IPS-20b (cell line): ENCODE results near the gene ITGB8.

ENCODE experiments used
- H3K27ac ChIP-seq: one replicate; pipeline ENCODE4 v1.5.1; 2013; ENCODE audit warnings: low read length
- H3K27me3 ChIP-seq: 2 replicates; pipeline ENCODE4 v1.6.1; 2013; ENCODE audit warnings: mild to moderate bottlenecking, low read length, inconsistent platforms; ENCODE audit not compliant: insufficient read depth
- H3K36me3 ChIP-seq: 2 replicates; pipeline ENCODE4 v1.6.1; 2013; ENCODE audit warnings: low read depth, mild to moderate bottlenecking, inconsistent platforms, low read length, moderate library complexity; ENCODE audit not compliant: insufficient read depth
- H3K4me1 ChIP-seq: 2 replicates; pipeline ENCODE4 v1.6.1; 2013; ENCODE audit warnings: mild to moderate bottlenecking, control low read depth, inconsistent platforms, low read length, moderate library complexity; ENCODE audit not compliant: insufficient read depth
- H3K4me3 ChIP-seq: 2 replicates; pipeline ENCODE4 v1.5.1; 2013; ENCODE audit warnings: mild to moderate bottlenecking, low read length, inconsistent platforms
- H3K9ac ChIP-seq: 2 replicates; pipeline ENCODE4 v1.6.1; 2013; ENCODE audit warnings: low read depth, mild to moderate bottlenecking, inconsistent platforms, low read length, moderate library complexity
- H3K9me3 ChIP-seq: 2 replicates; pipeline ENCODE4 v1.6.1; 2013; ENCODE audit warnings: mild to moderate bottlenecking, low read depth, low read length, inconsistent platforms; ENCODE audit not compliant: insufficient read depth

The ITGB8 gene

GRCh38 chr7:20310301-20310700, 20.4 kb upstream of the ITGB8 start:
- Histone ChIP-seq H3K4me1 (peaks cover 14% of the 10 kb centered on the region; the same call in 1 of the 2 replicates), H3K27ac (no peak overlapping the region), H3K27me3 (no peaks in the 10 kb centered on the region), H3K9ac (no peak overlapping the region), H3K9me3 (no peaks in the 10 kb centered on the region), H3K4me3 (no peak overlapping the region), H3K36me3 (no peaks in the 10 kb centered on the region)

- Histone ChIP-seq H3K9me3 (no peaks in the 10 kb centered on the region), H3K4me3 (no peak overlapping the region), H3K27ac (no peak overlapping the region), H3K36me3 (no peaks in the 10 kb centered on the region), H3K4me1 (peaks cover 14% of the 10 kb centered on the region; the same call in 1 of the 2 replicates), H3K9ac (no peak overlapping the region), H3K27me3 (no peaks in the 10 kb centered on the region)
These were observed 19.5 kb upstream of the ITGB8 start for GRCh38 chr7:20310963-20311742.

- no peaks in the 10 kb centered on the region for H3K27me3 ChIP-seq
- H3K27ac ChIP-seq: no peak overlapping the region
- H3K4me1 ChIP-seq: peaks cover 10% of the 10 kb centered on the region; the same call in 1 of the 2 replicates
- H3K36me3 ChIP-seq: no peaks in the 10 kb centered on the region
- H3K4me3 ChIP-seq: no peak overlapping the region
- H3K9ac ChIP-seq: no peak overlapping the region
- H3K9me3 ChIP-seq: no peaks in the 10 kb centered on the region
These were observed 19.0 kb upstream of the ITGB8 start for GRCh38 chr7:20311743-20312042.

DNA sequence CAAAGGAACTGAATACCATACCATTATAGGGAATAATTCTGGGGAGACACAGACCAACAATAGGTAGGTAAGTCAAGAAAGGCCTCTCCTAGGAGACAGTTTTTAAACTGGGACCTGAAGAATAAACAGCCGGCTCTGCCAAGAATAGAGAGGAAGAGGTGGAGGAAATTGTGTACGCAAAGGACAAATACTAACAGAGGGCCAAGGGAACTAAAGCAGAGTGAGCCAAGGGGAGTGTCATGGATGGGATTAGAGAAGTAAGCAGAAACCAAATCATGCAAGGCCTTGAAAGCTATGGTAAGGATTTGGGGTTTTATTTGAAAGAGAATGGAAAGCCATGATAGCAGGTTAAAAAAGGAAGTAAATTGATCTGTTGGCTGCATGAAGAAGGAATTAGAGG, 18.1 kb upstream of the ITGB8 start:
- Histone ChIP-seq H3K27me3 (no peaks in the 10 kb centered on the region), H3K9ac (no peak overlapping the region), H3K27ac (no peak overlapping the region), H3K36me3 (no peaks in the 10 kb centered on the region), H3K4me1 (peaks cover 6% of the 10 kb centered on the region; the same call in 1 of the 2 replicates), H3K4me3 (no peak overlapping the region), H3K9me3 (no peaks in the 10 kb centered on the region)

DNA sequence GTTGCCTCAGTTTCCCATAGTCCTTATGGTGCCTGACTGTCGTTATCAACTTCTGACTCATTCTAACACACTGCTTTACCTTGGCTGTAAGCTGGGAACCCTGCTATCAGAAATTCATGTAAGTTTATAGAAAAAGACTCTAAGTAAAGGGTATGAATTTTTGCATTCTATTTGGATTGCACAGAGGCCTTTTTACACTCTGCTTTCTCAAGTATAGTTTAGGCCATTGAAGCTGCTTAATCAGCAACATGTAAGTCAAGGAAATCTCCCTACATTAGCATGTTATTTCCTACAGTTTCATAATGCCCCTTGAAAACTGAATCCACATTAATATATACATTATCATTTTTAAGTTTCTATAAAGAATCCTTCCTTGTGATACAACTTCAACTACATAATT, 17.1 kb upstream of the ITGB8 start:
- Histone ChIP-seq H3K9me3 (no peaks in the 10 kb centered on the region), H3K4me3 (no peak overlapping the region), H3K4me1 (no peaks in the 10 kb centered on the region), H3K27ac (no peak overlapping the region), H3K9ac (no peak overlapping the region), H3K36me3 (no peaks in the 10 kb centered on the region), H3K27me3 (no peaks in the 10 kb centered on the region)

DNA sequence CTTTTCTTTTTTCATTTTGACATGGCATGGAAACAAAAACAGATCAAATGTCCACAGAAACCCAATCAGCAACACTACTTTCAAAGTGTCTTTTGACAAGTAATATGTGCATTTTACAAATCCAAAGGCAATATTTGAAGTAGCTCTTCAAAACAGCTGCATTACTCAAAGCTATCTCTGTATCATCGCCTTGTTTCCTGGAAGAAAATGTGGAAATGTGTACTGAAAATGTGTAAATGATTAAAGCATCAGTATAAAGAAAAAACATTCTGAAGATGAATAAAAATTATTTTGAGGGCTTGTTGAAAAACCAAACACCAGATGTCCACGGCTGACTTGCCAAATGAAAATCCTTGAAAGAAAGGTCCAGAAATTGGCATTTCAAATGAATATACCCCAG, 16.5 kb upstream of the ITGB8 start:
- no peaks in the 10 kb centered on the region for H3K4me1 ChIP-seq
- H3K4me3 ChIP-seq: no peak overlapping the region
- no peaks in the 10 kb centered on the region for H3K9me3 ChIP-seq
- H3K27me3 ChIP-seq: no peaks in the 10 kb centered on the region
- H3K27ac ChIP-seq: no peak overlapping the region
- H3K36me3 ChIP-seq: no peaks in the 10 kb centered on the region
- H3K9ac ChIP-seq: no peak overlapping the region

GRCh38 chr7:20316706-20317105, 14.0 kb upstream of the ITGB8 start:
- H3K4me3 ChIP-seq: no peak overlapping the region
- H3K9ac ChIP-seq: no peak overlapping the region
- no peaks in the 10 kb centered on the region for H3K36me3 ChIP-seq
- no peaks in the 10 kb centered on the region for H3K4me1 ChIP-seq
- no peaks in the 10 kb centered on the region for H3K27me3 ChIP-seq
- H3K9me3 ChIP-seq: no peaks in the 10 kb centered on the region
- H3K27ac ChIP-seq: no peak overlapping the region

GRCh38 chr7:20317413-20317812, 13.3 kb upstream of the ITGB8 start:
- Histone ChIP-seq H3K4me1 (no peaks in the 10 kb centered on the region), H3K27ac (no peak overlapping the region), H3K9me3 (no peaks in the 10 kb centered on the region), H3K4me3 (no peak overlapping the region), H3K27me3 (no peaks in the 10 kb centered on the region), H3K36me3 (no peaks in the 10 kb centered on the region), H3K9ac (no peak overlapping the region)

- no peaks in the 10 kb centered on the region for H3K27me3 ChIP-seq
- H3K36me3 ChIP-seq: no peaks in the 10 kb centered on the region
- H3K4me3 ChIP-seq: no peak overlapping the region
- H3K27ac ChIP-seq: no peak overlapping the region
- H3K4me1 ChIP-seq: no peaks in the 10 kb centered on the region
- H3K9ac ChIP-seq: no peak overlapping the region
- H3K9me3 ChIP-seq: no peaks in the 10 kb centered on the region
These were observed 11.8 kb upstream of the ITGB8 start for GRCh38 chr7:20318933-20319332.

DNA sequence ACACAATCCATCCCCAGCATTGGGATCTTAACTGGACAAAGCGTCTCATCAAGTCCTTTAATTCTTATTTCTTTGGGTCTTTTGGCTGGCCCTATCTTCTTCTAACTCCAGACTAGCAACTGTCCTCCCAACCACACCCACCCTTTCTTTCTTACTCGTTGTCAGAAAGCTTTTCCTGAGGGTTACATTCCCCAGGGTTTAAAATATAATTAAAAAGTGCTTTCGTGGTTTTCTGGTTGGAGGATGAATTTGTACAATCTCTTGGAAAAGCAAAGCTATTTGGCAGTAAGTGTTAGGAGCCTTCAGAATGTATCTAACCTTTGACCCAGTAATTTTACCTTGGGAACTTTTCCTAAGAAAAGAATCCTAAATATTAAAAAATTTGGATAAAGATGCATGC, 10.4 kb upstream of the ITGB8 start:
- H3K36me3 ChIP-seq: no peaks in the 10 kb centered on the region
- no peak overlapping the region for H3K9ac ChIP-seq
- H3K4me1 ChIP-seq: no peaks in the 10 kb centered on the region
- H3K9me3 ChIP-seq: no peaks in the 10 kb centered on the region
- no peaks in the 10 kb centered on the region for H3K27me3 ChIP-seq
- no peak overlapping the region for H3K4me3 ChIP-seq
- H3K27ac ChIP-seq: no peak overlapping the region

GRCh38 chr7:20320786-20321185, 9.9 kb upstream of the ITGB8 start:
- Histone ChIP-seq H3K36me3 (no peaks in the 10 kb centered on the region), H3K4me3 (no peak overlapping the region), H3K9ac (no peak overlapping the region), H3K27ac (no peak overlapping the region), H3K4me1 (no peaks in the 10 kb centered on the region), H3K9me3 (no peaks in the 10 kb centered on the region), H3K27me3 (no peaks in the 10 kb centered on the region)

DNA sequence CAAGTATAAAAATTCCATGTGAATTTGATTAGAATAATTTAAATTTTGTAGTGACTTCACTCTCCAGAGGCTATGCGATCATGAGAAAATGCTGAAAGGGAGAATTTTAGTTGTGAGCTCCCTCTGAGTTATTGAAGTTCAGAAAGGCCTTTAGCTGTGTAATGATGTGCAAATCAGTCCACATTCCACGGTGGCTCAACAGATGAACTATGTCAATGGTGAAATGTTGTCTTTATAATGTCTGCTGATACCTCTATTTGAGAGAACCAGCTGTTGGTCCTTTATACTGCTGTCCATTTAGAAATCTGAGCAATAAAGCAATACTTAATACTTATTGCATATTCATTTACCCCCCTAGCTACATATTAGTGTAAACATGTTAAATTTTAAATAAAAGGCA, 7.1 kb upstream of the ITGB8 start:
- Histone ChIP-seq H3K36me3 (no peaks in the 10 kb centered on the region), H3K27me3 (no peaks in the 10 kb centered on the region), H3K27ac (no peak overlapping the region), H3K9ac (no peak overlapping the region), H3K4me3 (no peak overlapping the region), H3K9me3 (no peaks in the 10 kb centered on the region), H3K4me1 (peaks cover 1% of the 10 kb centered on the region; the same call in 1 of the 2 replicates)
